Measurements from ENCODE around the gene FBLN7. TPM values are rescaled to one million over a fixed set of nuclear protein-coding genes. Genes with fewer than 3 reads are reported as not detected.

FBLN7 gene
- total and polyA plus RNA-seq, 2 of the 8 experiments (the other 6 are each of a cell fraction or from before 2014, with no cell fraction given), result 0.30 to 0.77 TPM

GRCh38 chr2:112220831-112221230, 82.6 kb downstream of the FBLN7 start:
- no peak overlapping the region for H4K91ac ChIP-seq (replicated peaks; ENCODE audit: insufficient read length, low read length)
- no peak overlapping the region for H3K23ac ChIP-seq (ENCODE audit: insufficient read length)
- no peaks in the 10 kb centered on the region for H3K79me2 ChIP-seq (ENCODE audit: control insufficient read depth in 1 of 2, insufficient read depth in 2 of 2, low read length in 2 of 2)
- no peak overlapping the region for H3K4me2 ChIP-seq (ENCODE audit: insufficient read depth in 1 of 2, low read depth in 2 of 2, low read length in 2 of 2)
- no peak overlapping the region for H3K56ac ChIP-seq (replicated peaks; ENCODE audit: insufficient read length, low read depth, low read length)
- no peaks in the 10 kb centered on the region for H3K27me3 ChIP-seq (replicated peaks in 1 of 4; ENCODE audit: control insufficient read depth in 3 of 4, extremely low read depth in 1 of 4, insufficient read depth in 3 of 4, low read length in 3 of 4)
- WGBS, 2 experiments (ENCODE audit: extremely low coverage in 1 of 2, insufficient coverage in 1 of 2, insufficient read length in 1 of 2, insufficient replicate concordance in 2 of 2, low coverage in 1 of 2, low lambda C conversion rate in 2 of 2, missing lambda C conversion rate in 1 of 2), result 83% methylated on average over 3 of the region's 3 CpGs; no CpG with 5 or more reads in 1 of the 2 experiments
- no peak overlapping the region for H3K18ac ChIP-seq (ENCODE audit: extremely low read depth, low read length)
- H4K20me1 ChIP-seq (replicated peaks in 1 of 2; ENCODE audit: control insufficient read depth in 1 of 2, insufficient read depth in 2 of 2, low read length in 2 of 2), result no peaks in the 10 kb centered on the region
- H3K9ac ChIP-seq (replicated peaks in 1 of 4; ENCODE audit: extremely low read depth in 1 of 4, low read depth in 3 of 4, low read length in 3 of 4), result no peak overlapping the region
- H3K79me1 ChIP-seq (ENCODE audit: low read depth, low read length), result no peaks in the 10 kb centered on the region
- H3K14ac ChIP-seq (ENCODE audit: insufficient read length), result no peak overlapping the region
- CTCF ChIA-PET (ENCODE audit: partially characterized antibody), result no interaction called here
- no peaks in the 10 kb centered on the region for H3K4me1 ChIP-seq (replicated peaks in 1 of 4; ENCODE audit: control insufficient read depth in 3 of 4, insufficient read depth in 4 of 4, low read length in 3 of 4)
- H3K23me2 ChIP-seq (ENCODE audit: low read depth, low read length), result no peaks in the 10 kb centered on the region
- H2BK5ac ChIP-seq (ENCODE audit: low read depth, low read length), result no peak overlapping the region
- H2BK20ac ChIP-seq (ENCODE audit: low read length), result no peak overlapping the region
- DNase-seq (ENCODE audit: low read depth in 1 of 2, low spot score in 2 of 2), result no peak
- H2BK12ac ChIP-seq (ENCODE audit: low read depth, low read length), result no peak overlapping the region
- no peak overlapping the region for H2BK15ac ChIP-seq (ENCODE audit: low read length)
- no peak overlapping the region for H4K8ac ChIP-seq (ENCODE audit: extremely low read depth, insufficient read depth, low read length)
- no peak overlapping the region for H4K5ac ChIP-seq (ENCODE audit: insufficient read length, low read depth, low read length)
- H3K9me3 ChIP-seq (ENCODE audit: insufficient read depth in 2 of 2, low read depth in 1 of 2, low read length in 1 of 2), result peaks cover 0 to 7% of the 10 kb centered on the region in 2 experiments; a peak in 1 of 4 replicates
- POLR2A ChIA-PET (ENCODE audit: partially characterized antibody), result no interaction called here
- no peaks in the 10 kb centered on the region; a peak in 1 of 8 replicates for H3K36me3 ChIP-seq (ENCODE audit: control insufficient read depth in 2 of 4, insufficient read depth in 4 of 4, low read length in 3 of 4)
- no peak overlapping the region for H3K4ac ChIP-seq (replicated peaks; ENCODE audit: insufficient read length, low read depth, low read length)
- no peak for FAIRE-seq
- no peak overlapping the region for H2AK5ac ChIP-seq (ENCODE audit: low read depth, low read length)
- no peak overlapping the region for H3K4me3 ChIP-seq (ENCODE audit: extremely low read depth in 1 of 4, insufficient read depth in 2 of 4, low read depth in 3 of 4, low read length in 4 of 4)
- no peak overlapping the region for H2AFZ ChIP-seq (ENCODE audit: low read length)
- H3K27ac ChIP-seq (ENCODE audit: low read depth, low read length), result no peak overlapping the region
- H2BK120ac ChIP-seq (replicated peaks; ENCODE audit: low read depth, low read length), result no peak overlapping the region
- no peak for TF ChIP-seq JUND (IDR thresholded peaks at IDR 0.05; ENCODE audit: low read length)
- TF ChIP-seq TAF1 (IDR thresholded peaks at IDR 0.05; ENCODE audit: low read depth, low read length), result no peak
- TF ChIP-seq RXRA (IDR thresholded peaks at IDR 0.05; ENCODE audit: insufficient read depth, low read depth, low read length), result no peak
- TF ChIP-seq KDM5A (IDR thresholded peaks at IDR 0.05; ENCODE audit: low read length), result no peak
- TF ChIP-seq TAF7 (optimal IDR thresholded peaks at IDR 0.05; ENCODE audit: borderline replicate concordance, low read depth, low read length), result no peak
- no peak for TF ChIP-seq SAP30 (IDR thresholded peaks at IDR 0.05; ENCODE audit: insufficient read depth, insufficient replicate concordance, low read length)
- TF ChIP-seq RNF2 (IDR thresholded peaks at IDR 0.05; ENCODE audit: borderline replicate concordance, low read depth, low read length, missing control alignments, poor library complexity, severe bottlenecking), result no peak
- TF ChIP-seq CREB1 (IDR thresholded peaks at IDR 0.05), result no peak
- no peak for TF ChIP-seq ASH2L (IDR thresholded peaks at IDR 0.05; ENCODE audit: low read length)
- TF ChIP-seq EP300 (IDR thresholded peaks at IDR 0.05; ENCODE audit: borderline replicate concordance in 1 of 2, low read depth in 2 of 2, low read length in 2 of 2), result no peak
- no peak for TF ChIP-seq YY1 (IDR thresholded peaks at IDR 0.05; ENCODE audit: low read depth, low read length)
- TF ChIP-seq FOSL1 (IDR thresholded peaks at IDR 0.05; ENCODE audit: insufficient read depth, low read depth, low read length), result no peak
- no peak for TF ChIP-seq SP1 (IDR thresholded peaks at IDR 0.05; ENCODE audit: low read depth, low read length)
- no peak for TF ChIP-seq BCL11A (IDR thresholded peaks at IDR 0.05; ENCODE audit: low read depth in 2 of 2, low read length in 2 of 2)
- no peak for TF ChIP-seq CHD2 (IDR thresholded peaks at IDR 0.05; ENCODE audit: low read length)
- TF ChIP-seq BACH1 (IDR thresholded peaks at IDR 0.05; ENCODE audit: low read length), result no peak

Measured in H1 (cell line).